Neural crest cell (in vitro differentiated cells): ENCODE data around the gene SHBG. TPM values are rescaled to one million over a fixed set of nuclear protein-coding genes. Genes with fewer than 3 reads are reported as not detected.
"Not testable (repeated sequence)": the region's sequence is repeated elsewhere in the genome, so short reads cannot be mapped to it uniquely, and the experiment has no call there.

Experiments
- DNase-seq: peaks from one replicate; pipeline ENCODE4 v3.0.0; 2021; ENCODE audit warnings: low read depth, mixed read lengths, low spot score
- H3K27ac Mint-ChIP-seq: one replicate; pipeline ENCODE4 v1.8.0; 2021; ENCODE audit warnings: mild to moderate bottlenecking, mixed read lengths; ENCODE audit not compliant: unreplicated experiment
- H3K27me3 Mint-ChIP-seq: 2 replicates; pipeline ENCODE4 v1.8.0; 2021; ENCODE audit warnings: low read depth, mild to moderate bottlenecking, mixed read lengths
- H3K36me3 Mint-ChIP-seq: 2 replicates; pipeline ENCODE4 v1.8.0; 2021; ENCODE audit warnings: low read depth, mild to moderate bottlenecking, mixed read lengths
- H3K4me1 Mint-ChIP-seq: 2 replicates; pipeline ENCODE4 v1.8.0; 2021; ENCODE audit warnings: mixed read lengths
- H3K4me3 Mint-ChIP-seq: one replicate; pipeline ENCODE4 v1.8.0; 2021; ENCODE audit warnings: mild to moderate bottlenecking, mixed read lengths
- H3K9me3 Mint-ChIP-seq: 2 replicates; pipeline ENCODE4 v1.8.0; 2021; ENCODE audit warnings: mixed read lengths
- CTCF ChIP-seq: fragments of 200-600 bp; sonication (generic); conservative IDR thresholded peaks from 2 replicates; pipeline ENCODE4 v1.5.0; 2021; ENCODE audit warnings: antibody characterized with exemption, mild to moderate bottlenecking
- total RNA-seq: library from RNA; stranded (reverse); gene quantifications from 2 replicates; pipeline ENCODE4 v1.2.1, GENCODE V29; 2021

SHBG gene
- total RNA-seq, 1 donor from 2014 or later = 2.5 TPM

DNA sequence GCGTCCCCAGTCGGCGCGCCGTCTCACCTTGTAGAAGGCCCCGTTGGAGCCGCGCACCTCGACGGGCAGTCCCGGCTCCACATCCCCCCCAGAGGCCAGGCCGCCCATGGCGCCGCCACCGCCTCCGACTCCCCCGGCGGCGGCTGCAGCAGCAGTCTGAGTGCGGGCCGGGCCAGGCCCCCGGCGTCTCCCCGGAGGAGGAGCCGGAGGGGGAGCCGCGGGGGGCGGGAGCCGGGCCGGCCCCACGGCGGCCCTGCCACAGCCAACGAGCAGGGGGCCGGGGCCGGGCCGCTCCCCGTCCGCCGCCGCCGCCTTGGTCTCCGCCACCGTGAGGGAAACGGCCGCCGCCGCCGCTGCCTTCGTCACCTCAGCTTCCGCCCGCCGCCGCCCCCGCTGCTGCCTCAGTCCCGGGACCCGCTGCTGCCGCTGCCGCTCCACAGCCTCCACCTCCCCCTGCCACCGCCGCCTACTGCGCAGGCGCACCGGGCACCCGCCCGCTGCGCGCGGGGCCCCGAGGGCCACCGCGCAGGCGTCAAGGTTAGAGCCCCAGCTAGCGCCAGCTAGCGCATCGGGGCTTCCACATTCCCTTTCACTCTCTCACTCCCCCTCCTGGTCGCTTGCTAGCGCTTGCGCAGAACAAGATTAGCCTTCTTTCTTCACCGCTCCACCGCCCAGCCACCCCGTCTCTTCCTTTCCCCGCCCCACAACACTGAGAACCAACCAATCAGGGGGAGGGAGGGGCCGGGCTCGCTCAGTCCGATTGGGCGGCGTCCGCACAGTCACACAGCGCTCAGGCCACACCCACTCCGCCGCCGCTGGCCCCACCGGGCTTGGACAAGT is 15.3 kb upstream of the SHBG start, which contains the start of gene FXR2:
Gene FXR2 (minus strand): TSS at position 473 of the 840 bp plus-strand sequence. CDS start 365 bp downstream, at position 108.
- Mint-ChIP-seq H3K4me1 (peaks cover 42% of the 10 kb centered on the region), H3K27me3 (peaks cover 2% of the 10 kb centered on the region), H3K9me3 (no peaks in the 10 kb centered on the region), H3K27ac (peak within 1 kb of the TSS; percentile 84), H3K36me3 (no peaks in the 10 kb centered on the region), H3K4me3 (peak within 1 kb of the TSS; percentile 95)
- peak; percentile 98 for DNase-seq
- peak; percentile 64 for TF ChIP-seq CTCF

DNA sequence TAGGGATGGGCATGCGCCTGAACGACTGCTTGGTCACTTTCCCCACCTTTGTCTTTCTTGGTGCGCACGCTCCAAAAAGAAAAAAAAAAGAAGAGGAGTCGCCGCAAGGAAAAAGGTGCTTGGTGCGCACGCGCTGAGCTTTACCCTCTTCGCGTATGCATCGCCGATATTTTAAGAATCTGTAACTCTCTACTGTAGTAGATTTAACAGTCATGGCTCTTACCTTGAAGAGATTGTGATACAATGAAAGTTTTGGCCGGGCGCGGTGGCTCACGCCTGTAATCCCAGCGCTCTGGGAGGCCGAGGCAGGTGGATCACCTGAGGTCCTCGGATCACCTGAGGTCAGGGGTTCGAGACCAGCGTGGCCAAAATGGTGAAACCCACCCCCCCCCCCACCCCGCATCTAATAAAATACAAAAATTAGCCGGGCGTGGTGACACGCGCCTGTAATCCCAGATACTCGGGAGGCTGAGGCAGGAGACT is 14.6 kb upstream of the SHBG start:
- Mint-ChIP-seq H3K4me3 (peak overlapping the region; percentile 95), H3K36me3 (no peaks in the 10 kb centered on the region)

DNA sequence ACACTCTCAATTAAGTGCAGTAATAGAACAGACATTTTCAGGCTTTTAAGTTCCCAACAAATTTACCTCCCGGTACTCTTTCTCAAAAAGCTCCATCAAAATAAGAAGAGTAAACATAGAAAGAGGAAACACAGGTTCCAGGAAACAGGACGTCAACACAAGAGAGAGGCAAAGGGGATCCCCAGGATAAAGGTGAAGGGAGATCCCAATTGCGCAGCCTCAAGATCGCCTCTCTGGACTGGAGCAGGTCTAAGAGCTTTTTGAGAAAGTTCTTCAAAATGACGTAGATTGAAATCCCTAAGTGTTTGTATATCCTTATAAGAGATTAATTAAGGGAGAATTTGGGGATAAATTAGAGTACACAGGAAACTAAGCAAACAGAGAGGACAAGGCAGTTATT is 11.3 kb upstream of the SHBG start:
- H3K4me1 Mint-ChIP-seq = peaks cover 10% of the 10 kb centered on the region
- no peaks in the 10 kb centered on the region for H3K9me3 Mint-ChIP-seq
- H3K27ac Mint-ChIP-seq = no peak overlapping the region
- H3K27me3 Mint-ChIP-seq = peaks cover 2% of the 10 kb centered on the region
- no peak for DNase-seq
- no peaks in the 10 kb centered on the region for H3K36me3 Mint-ChIP-seq
- no peak for TF ChIP-seq CTCF
- peak overlapping the region; percentile 9 for H3K4me3 Mint-ChIP-seq

More for the DNA sequence above, 14.6 kb upstream of the SHBG start:
- Mint-ChIP-seq H3K27me3 (peaks cover 2% of the 10 kb centered on the region), H3K9me3 (no peaks in the 10 kb centered on the region), H3K4me1 (peaks cover 39% of the 10 kb centered on the region), H3K27ac (peak overlapping the region; percentile 84)
- TF ChIP-seq CTCF = no peak
- DNase-seq = no peak

- Mint-ChIP-seq H3K36me3 (no peaks in the 10 kb centered on the region), H3K4me3 (no peak overlapping the region), H3K27me3 (no peaks in the 10 kb centered on the region), H3K4me1 (no peaks in the 10 kb centered on the region), H3K9me3 (no peaks in the 10 kb centered on the region), H3K27ac (no peak overlapping the region)
- TF ChIP-seq CTCF = no peak
- DNase-seq = no peak
Observed at GRCh38 chr17:7620835-7621234, 9.1 kb upstream of the SHBG start.

- H3K4me3 Mint-ChIP-seq = no peak overlapping the region
- H3K36me3 Mint-ChIP-seq = peaks cover 3% of the 10 kb centered on the region
- TF ChIP-seq CTCF = no peak
- H3K4me1 Mint-ChIP-seq = peaks cover 18% of the 10 kb centered on the region
- H3K27ac Mint-ChIP-seq = no peak overlapping the region
- H3K27me3 Mint-ChIP-seq = no peaks in the 10 kb centered on the region
- no peak for DNase-seq
- H3K9me3 Mint-ChIP-seq = no peaks in the 10 kb centered on the region
Observed at GRCh38 chr17:7623661-7624060, 6.3 kb upstream of the SHBG start.

DNA sequence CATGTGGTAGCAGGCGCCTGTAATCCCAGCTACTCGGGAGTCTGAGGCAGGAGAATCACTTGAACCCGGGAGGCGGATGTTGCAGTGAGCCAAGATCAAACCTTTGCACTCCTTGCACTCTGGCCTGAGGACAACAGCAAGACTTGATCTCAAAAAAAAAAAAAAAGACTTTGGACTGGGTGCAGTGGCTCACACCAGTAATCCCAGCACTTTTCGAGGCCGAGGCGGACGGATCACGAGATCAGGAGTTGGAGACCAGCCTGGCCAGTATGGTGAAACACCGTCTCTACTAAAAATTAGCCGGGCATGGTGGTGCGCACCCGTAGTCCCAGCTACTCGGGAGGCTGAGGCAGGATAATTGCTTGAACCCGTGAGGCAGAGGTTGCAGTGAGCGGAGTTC is 4.2 kb upstream of the SHBG start:
- not testable (repeated sequence) for H3K36me3 Mint-ChIP-seq, H3K9me3 Mint-ChIP-seq

More for the DNA sequence above, 4.2 kb upstream of the SHBG start:
- H3K27me3 Mint-ChIP-seq, DNase-seq, H3K27ac Mint-ChIP-seq: not testable (repeated sequence)
- peak overlapping the region; percentile 90 for H3K4me3 Mint-ChIP-seq
- H3K4me1 Mint-ChIP-seq = peaks cover 30% of the 10 kb centered on the region
